T-helper 17 cell (primary cell): ENCODE data around the gene RSU1. TPM values are rescaled to one million over a fixed set of nuclear protein-coding genes. Genes with fewer than 3 reads are reported as not detected.

Experiments
- ATAC-seq: fragments of 150-1000 bp; cut with Tn5 transposase; 2 replicates; pipeline ENCODE4 v1.10.0; 2021; ENCODE audit warnings: mild to moderate bottlenecking, moderate library complexity
- DNase-seq, 3 donors: peaks; one replicate each; pipeline versions ENCODE4 v3.0.0 to v3.0.0-alpha.2; 2020 to 2021
- H3K9me3 ChIP-seq: one replicate; pipeline ENCODE4 v1.7.0; 2013; ENCODE audit warnings: low read length, mild to moderate bottlenecking; ENCODE audit not compliant: control insufficient read depth, poor library complexity, severe bottlenecking
- H3K27ac Mint-ChIP-seq: one replicate; pipeline ENCODE4 v1.8.0; 2022; ENCODE audit warnings: mild to moderate bottlenecking, moderate library complexity, mixed read lengths
- H3K27me3 Mint-ChIP-seq: one replicate; pipeline ENCODE4 v1.8.0; 2022; ENCODE audit warnings: mixed read lengths
- H3K36me3 Mint-ChIP-seq: one replicate; pipeline ENCODE4 v1.8.0; 2022; ENCODE audit warnings: low read depth, mixed read lengths
- H3K4me1 Mint-ChIP-seq: one replicate; pipeline ENCODE4 v1.8.0; 2022; ENCODE audit warnings: mild to moderate bottlenecking, mixed read lengths
- H3K4me3 Mint-ChIP-seq: one replicate; pipeline ENCODE4 v1.8.0; 2022; ENCODE audit warnings: mild to moderate bottlenecking, moderate library complexity, mixed read lengths
- total RNA-seq, 4 donors: library from RNA in 2 of 4; stranded (reverse) in 2 of 4; gene quantifications; one replicate each; pipeline ENCODE4 v1.2.3 and lab custom pipeline; 2022 to 2026

The RSU1 gene
- total RNA-seq, 2 donors from 2014 or later: 60.1 to 72.5 TPM

DNA sequence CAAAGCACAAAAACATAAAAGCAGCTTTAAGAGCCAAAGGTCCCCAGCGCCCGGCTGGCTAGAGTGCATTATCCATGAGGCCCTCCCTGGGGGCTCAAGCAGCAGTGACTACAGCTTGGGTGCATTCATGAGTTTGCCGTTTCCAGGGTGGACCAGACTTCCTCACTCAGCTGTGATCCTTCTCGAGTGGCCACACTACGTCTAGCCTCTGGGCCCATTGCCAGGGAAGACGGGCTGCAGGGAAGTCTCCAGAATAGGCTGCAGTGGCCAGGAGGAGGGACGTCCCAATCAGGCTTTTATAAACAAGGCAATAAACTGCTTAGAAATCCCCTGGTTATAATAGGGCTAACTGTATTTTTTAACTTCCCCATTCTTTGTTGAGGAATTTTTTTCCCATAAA is 206.2 kb downstream of the RSU1 start:
- peaks cover 6% of the 10 kb centered on the region for H3K9me3 ChIP-seq
- ATAC-seq (no peak), DNase-seq (no peak)
- Mint-ChIP-seq H3K36me3 (no peaks in the 10 kb centered on the region), H3K4me1 (no peaks in the 10 kb centered on the region), H3K27me3 (no peaks in the 10 kb centered on the region), H3K27ac (no peak overlapping the region), H3K4me3 (no peak overlapping the region)

- H3K27me3 Mint-ChIP-seq: no peaks in the 10 kb centered on the region
- H3K27ac Mint-ChIP-seq: no peak overlapping the region
- H3K4me1 Mint-ChIP-seq: no peaks in the 10 kb centered on the region
- DNase-seq (no peak), ATAC-seq (no peak)
- H3K36me3 Mint-ChIP-seq: peaks cover 2% of the 10 kb centered on the region
- H3K9me3 ChIP-seq: no peaks in the 10 kb centered on the region
- no peak overlapping the region for H3K4me3 Mint-ChIP-seq
These were observed 208.0 kb downstream of the RSU1 start for GRCh38 chr10:16609211-16609610.

DNA sequence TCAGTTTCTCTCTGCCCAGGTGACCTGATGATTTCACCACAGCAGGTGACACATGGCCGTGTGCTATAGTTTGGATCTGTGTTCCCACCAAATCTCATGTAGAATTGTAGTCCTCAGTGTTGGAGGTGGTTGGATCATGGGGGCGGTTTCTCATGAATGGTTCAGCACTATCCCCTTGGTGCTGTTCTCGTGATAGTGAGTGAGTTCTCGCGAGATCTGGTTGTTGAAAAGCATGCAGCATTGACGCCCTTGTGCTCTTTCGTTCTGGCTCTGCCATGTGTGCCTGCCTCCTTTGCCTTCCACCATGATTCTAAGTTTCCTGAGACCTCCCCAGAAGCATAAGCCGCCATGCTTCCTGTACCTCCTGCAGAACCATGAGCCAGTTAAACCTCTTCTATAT is 210.3 kb downstream of the RSU1 start:
- Mint-ChIP-seq H3K36me3 (peaks cover 2% of the 10 kb centered on the region), H3K4me1 (peaks cover 2% of the 10 kb centered on the region), H3K4me3 (no peak overlapping the region), H3K27me3 (no peaks in the 10 kb centered on the region), H3K27ac (no peak overlapping the region)
- no peak for DNase-seq
- no peaks in the 10 kb centered on the region for H3K9me3 ChIP-seq
- no peak for ATAC-seq

DNA sequence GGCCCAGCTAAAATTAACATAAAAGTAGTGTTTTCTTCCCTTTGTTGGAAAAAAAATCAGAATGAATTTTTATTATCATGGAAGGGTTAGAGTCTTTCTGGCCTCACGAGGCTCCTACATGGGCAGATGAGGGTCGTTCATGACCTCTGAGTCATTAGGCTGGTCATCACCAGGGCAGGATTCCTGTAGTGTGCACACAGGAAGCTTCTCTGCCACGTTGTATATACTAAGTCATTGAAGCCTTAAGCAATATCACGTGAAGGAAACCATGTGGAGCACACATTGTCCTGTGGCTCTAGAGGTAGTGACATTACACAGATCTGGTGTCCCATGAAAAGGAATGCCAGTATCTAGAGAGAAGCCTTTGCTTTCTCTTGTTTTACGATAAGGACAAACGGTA is 210.8 kb downstream of the RSU1 start:
- H3K36me3 Mint-ChIP-seq: peaks cover 2% of the 10 kb centered on the region
- H3K27ac Mint-ChIP-seq: no peak overlapping the region
- ATAC-seq (no peak), DNase-seq (no peak)
- H3K9me3 ChIP-seq: no peaks in the 10 kb centered on the region
- H3K4me3 Mint-ChIP-seq: no peak overlapping the region
- H3K27me3 Mint-ChIP-seq: no peaks in the 10 kb centered on the region
- H3K4me1 Mint-ChIP-seq: peaks cover 2% of the 10 kb centered on the region

DNA sequence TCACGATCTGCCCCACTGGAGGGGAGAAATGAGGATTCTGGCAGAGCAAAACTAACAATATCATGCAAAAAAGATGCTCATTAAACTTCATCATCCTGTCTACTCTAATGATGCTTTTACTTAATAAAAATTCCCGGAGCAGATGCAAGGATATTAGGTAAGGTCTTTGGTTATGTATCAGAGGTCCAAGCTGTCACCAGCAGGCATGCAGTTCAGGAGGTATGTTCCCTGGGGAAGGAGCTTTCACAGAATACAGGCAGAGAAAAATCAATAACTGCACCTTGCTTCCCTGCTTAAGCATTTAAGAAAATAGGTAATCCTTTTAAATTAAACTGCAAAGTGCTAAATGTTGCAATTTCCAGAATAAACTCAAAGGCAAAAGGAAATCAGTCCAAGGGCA is 213.9 kb downstream of the RSU1 start:
- H3K4me3 Mint-ChIP-seq: no peak overlapping the region

GRCh38 chr10:16602104-16602775 is 215.0 kb downstream of the RSU1 start:
- DNase-seq: no peak
- H3K4me3 Mint-ChIP-seq: no peak overlapping the region
- no peaks in the 10 kb centered on the region for H3K9me3 ChIP-seq
- no peak for ATAC-seq
- peaks cover 2% of the 10 kb centered on the region for H3K36me3 Mint-ChIP-seq
- H3K27ac Mint-ChIP-seq: no peak overlapping the region
- H3K4me1 Mint-ChIP-seq: peaks cover 7% of the 10 kb centered on the region
- H3K27me3 Mint-ChIP-seq: no peaks in the 10 kb centered on the region

More for the DNA sequence above, 213.9 kb downstream of the RSU1 start:
- Mint-ChIP-seq H3K36me3 (peaks cover 2% of the 10 kb centered on the region), H3K27me3 (no peaks in the 10 kb centered on the region), H3K27ac (no peak overlapping the region), H3K4me1 (peaks cover 7% of the 10 kb centered on the region)
- no peaks in the 10 kb centered on the region for H3K9me3 ChIP-seq
- ATAC-seq: no peak
- no peak for DNase-seq

DNA sequence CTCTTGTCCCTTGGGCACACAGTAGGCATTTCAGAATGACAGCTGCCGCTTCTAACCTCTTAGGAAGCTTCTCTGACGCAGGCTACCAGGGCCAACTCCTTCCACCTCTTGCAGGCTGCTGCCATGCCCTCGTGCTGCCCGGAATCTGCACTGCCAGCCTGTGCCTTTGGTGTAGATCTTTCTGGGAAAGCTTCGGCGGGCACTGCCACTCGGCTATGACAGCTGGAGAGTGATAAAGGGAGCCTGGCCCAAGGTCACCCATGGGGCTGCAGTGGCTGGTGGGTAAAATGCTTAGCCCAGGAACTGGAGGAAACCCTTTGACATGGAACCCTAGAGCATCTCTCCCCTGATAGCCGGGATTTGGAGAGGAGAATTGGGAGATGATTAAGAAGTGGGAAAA is 217.6 kb downstream of the RSU1 start:
- Mint-ChIP-seq H3K27ac (no peak overlapping the region), H3K27me3 (no peaks in the 10 kb centered on the region), H3K4me3 (no peak overlapping the region), H3K36me3 (peaks cover 2% of the 10 kb centered on the region), H3K4me1 (peaks cover 9% of the 10 kb centered on the region)
- no peaks in the 10 kb centered on the region for H3K9me3 ChIP-seq
- DNase-seq (no peak), ATAC-seq (no peak)

DNA sequence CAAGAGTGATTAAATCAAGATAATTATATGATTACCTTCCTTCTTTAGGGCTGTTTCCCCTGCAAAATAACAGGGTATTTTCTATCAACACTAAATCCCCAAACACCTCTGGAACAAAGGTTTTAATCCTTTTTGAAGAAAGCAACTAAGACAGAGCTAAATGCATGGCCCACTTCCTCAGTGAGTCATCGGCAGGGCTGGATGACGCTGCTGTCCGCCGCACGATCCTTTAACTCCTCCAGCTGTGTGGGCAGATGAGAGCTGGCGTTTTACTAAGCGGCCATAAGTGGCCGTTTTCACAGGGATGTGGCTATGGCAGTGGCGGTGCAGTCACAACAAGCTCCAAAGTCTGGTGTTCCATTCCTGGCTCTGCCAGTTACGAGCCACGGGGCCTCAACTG is 219.6 kb downstream of the RSU1 start:
- DNase-seq (no peak), ATAC-seq (no peak)
- Mint-ChIP-seq H3K4me1 (peaks cover 7% of the 10 kb centered on the region), H3K36me3 (no peaks in the 10 kb centered on the region), H3K27me3 (no peaks in the 10 kb centered on the region), H3K27ac (no peak overlapping the region), H3K4me3 (no peak overlapping the region)
- no peaks in the 10 kb centered on the region for H3K9me3 ChIP-seq

DNA sequence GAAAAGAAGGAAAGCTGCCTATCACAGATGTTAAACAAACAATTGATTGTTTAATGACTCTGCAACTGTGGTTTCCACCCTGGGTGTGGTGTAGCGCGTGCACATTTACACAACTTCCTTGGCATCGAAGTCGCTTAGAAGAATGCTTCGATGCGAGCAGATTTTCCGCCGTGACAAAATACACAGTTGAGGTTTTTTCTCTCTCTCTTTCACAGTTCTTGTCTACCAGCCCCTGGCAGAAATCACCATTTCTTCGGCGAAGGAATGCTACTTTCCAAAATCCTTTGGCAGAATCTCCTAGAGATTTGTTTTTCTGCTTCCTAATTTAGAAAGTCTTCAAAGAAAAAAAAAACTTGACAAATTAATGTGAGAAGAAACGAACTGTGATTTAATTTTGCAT is 224.8 kb downstream of the RSU1 start:
- Mint-ChIP-seq H3K4me3 (no peak overlapping the region), H3K4me1 (peaks cover 2% of the 10 kb centered on the region), H3K27me3 (no peaks in the 10 kb centered on the region), H3K36me3 (peaks cover 2% of the 10 kb centered on the region), H3K27ac (no peak overlapping the region)
- H3K9me3 ChIP-seq: no peaks in the 10 kb centered on the region
- DNase-seq (no peak), ATAC-seq (no peak)

GRCh38 chr10:16586358-16587138 is 230.7 kb downstream of the RSU1 start:
- DNase-seq (no peak), ATAC-seq (no peak)
- Mint-ChIP-seq H3K4me1 (peaks cover 2% of the 10 kb centered on the region), H3K36me3 (no peaks in the 10 kb centered on the region), H3K4me3 (no peak overlapping the region), H3K27me3 (peaks cover 2% of the 10 kb centered on the region), H3K27ac (no peak overlapping the region)
- no peaks in the 10 kb centered on the region for H3K9me3 ChIP-seq

DNA sequence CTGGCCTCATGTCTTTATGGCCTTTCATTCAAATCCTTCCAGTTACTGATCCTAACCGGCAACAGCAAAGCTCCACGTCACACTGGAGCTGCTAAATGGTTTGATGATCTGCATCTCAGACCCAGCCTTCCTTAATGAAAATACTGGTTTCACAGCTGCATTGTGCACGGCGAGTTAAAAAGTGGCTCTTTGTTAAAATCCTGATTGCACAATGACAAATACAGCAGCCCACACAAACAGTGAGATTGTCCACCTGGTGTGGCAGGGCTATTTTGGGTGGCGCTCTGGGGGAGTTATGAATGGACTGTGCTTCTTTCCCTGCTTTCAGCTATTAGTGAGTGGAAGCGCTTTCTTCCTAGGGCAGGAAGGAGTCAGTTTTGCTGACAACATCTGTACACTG is 232.1 kb downstream of the RSU1 start:
- no peaks in the 10 kb centered on the region for H3K9me3 ChIP-seq
- Mint-ChIP-seq H3K36me3 (no peaks in the 10 kb centered on the region), H3K4me3 (no peak overlapping the region), H3K27me3 (peaks cover 8% of the 10 kb centered on the region), H3K27ac (no peak overlapping the region), H3K4me1 (peaks cover 2% of the 10 kb centered on the region)
- ATAC-seq: no peak
- no peak for DNase-seq

GRCh38 chr10:16583382-16583781 is 233.8 kb downstream of the RSU1 start:
- peaks cover 2% of the 10 kb centered on the region for H3K4me1 Mint-ChIP-seq
- H3K27ac Mint-ChIP-seq: no peak overlapping the region
- peaks cover 22% of the 10 kb centered on the region for H3K27me3 Mint-ChIP-seq
- H3K36me3 Mint-ChIP-seq: no peaks in the 10 kb centered on the region
- no peak for DNase-seq
- no peak for ATAC-seq
- H3K4me3 Mint-ChIP-seq: no peak overlapping the region
- no peaks in the 10 kb centered on the region for H3K9me3 ChIP-seq

GRCh38 chr10:16581202-16581601 is 236.0 kb downstream of the RSU1 start:
- DNase-seq: no peak
- Mint-ChIP-seq H3K4me3 (no peak overlapping the region), H3K27ac (no peak overlapping the region), H3K27me3 (peaks cover 22% of the 10 kb centered on the region), H3K36me3 (no peaks in the 10 kb centered on the region), H3K4me1 (no peaks in the 10 kb centered on the region)
- no peaks in the 10 kb centered on the region for H3K9me3 ChIP-seq
- no peak for ATAC-seq

GRCh38 chr10:16570731-16571130 is 246.5 kb downstream of the RSU1 start:
- no peak overlapping the region for H3K4me3 Mint-ChIP-seq
- DNase-seq: no peak
- no peak for ATAC-seq
- peaks cover 4% of the 10 kb centered on the region for H3K4me1 Mint-ChIP-seq
- H3K36me3 Mint-ChIP-seq: peaks cover 2% of the 10 kb centered on the region
- H3K9me3 ChIP-seq: no peaks in the 10 kb centered on the region
- peaks cover 40% of the 10 kb centered on the region for H3K27me3 Mint-ChIP-seq
- H3K27ac Mint-ChIP-seq: no peak overlapping the region
